OCI-LY3 (cell line): ENCODE measurements around the gene JARID2.

Source experiments
- H2AFZ ChIP-seq: fragments of 200-600, 300-600 bp; shearing (Covaris generic); 2 replicates; pipeline ENCODE4 v1.6.0; 2014; ENCODE audit warnings: antibody characterized with exemption, low read depth, low read length
- H3K27ac ChIP-seq: fragments of 200-600, 300-600 bp; sonication (generic); 2 replicates; pipeline ENCODE4 v1.5.1; 2014; ENCODE audit warnings: mild to moderate bottlenecking, low read length, moderate library complexity, mixed read lengths
- H3K27me3 ChIP-seq: fragments of 200-600, 300-600 bp; sonication (generic); 2 replicates; pipeline ENCODE4 v1.6.1; 2014; ENCODE audit warnings: low read depth, low read length, mixed read lengths
- H3K36me3 ChIP-seq: fragments of 200-600, 300-600 bp; sonication (generic); replicated peaks from 2 replicates; pipeline ENCODE3; 2014; ENCODE audit warnings: low read depth, low read length, mixed read lengths
- H3K4me1 ChIP-seq: fragments of 300-600, 200-600 bp; sonication (generic); 2 replicates; pipeline ENCODE4 v1.6.1; 2014; ENCODE audit warnings: low read length, mixed read lengths
- H3K4me2 ChIP-seq: fragments of 200-600, 300-600 bp; sonication (generic); 2 replicates; pipeline ENCODE4 v1.6.1; 2014; ENCODE audit warnings: low read length, mixed read lengths
- H3K4me3 ChIP-seq: fragments of 300-600, 200-600 bp; sonication (generic); 2 replicates; pipeline ENCODE4 v1.5.1; 2014; ENCODE audit warnings: antibody characterized with exemption, mild to moderate bottlenecking, low read length, moderate library complexity
- H3K79me2 ChIP-seq: fragments of 300-600, 200-600 bp; shearing (Covaris generic); 2 replicates; pipeline ENCODE4 v1.6.1; 2014; ENCODE audit warnings: mild to moderate bottlenecking, low read length, mixed read lengths
- H3K9ac ChIP-seq: fragments of 300-600, 200-600 bp; shearing (Covaris generic); 2 replicates; pipeline ENCODE4 v1.6.0; 2014; ENCODE audit warnings: mild to moderate bottlenecking, low read length, moderate library complexity
- H3K9me3 ChIP-seq: fragments of 200-600, 300-600 bp; shearing (Covaris generic); 2 replicates; pipeline ENCODE4 v1.6.1; 2014; ENCODE audit warnings: low read length, mixed read lengths; ENCODE audit not compliant: insufficient read depth
- H4K20me1 ChIP-seq: fragments of 200-600, 300-600 bp; sonication (generic); 2 replicates; pipeline ENCODE4 v1.6.1; 2016; ENCODE audit warnings: low read length, mixed read lengths; ENCODE audit not compliant: insufficient read depth
- CTCF ChIP-seq: fragments of 200-600, 300-600 bp; sonication (generic); IDR thresholded peaks from 2 replicates; pipeline ENCODE4 v1.5.1; 2014; ENCODE audit warnings: antibody characterized with exemption, low read length, low read depth
- EZH2phosphoT487 ChIP-seq: fragments of 200-600 bp; shearing (Covaris generic); IDR thresholded peaks from 2 replicates; pipeline ENCODE4 v1.6.1; 2018; ENCODE audit warnings: antibody characterized with exemption, mixed run types, low read depth

The JARID2 gene

GRCh38 chr6:15335385-15335784 is 89.5 kb downstream of the JARID2 start:
- peaks cover 92% of the 10 kb centered on the region for H3K79me2 ChIP-seq

GRCh38 chr6:15335916-15336315 is 90.0 kb downstream of the JARID2 start:
- no peak overlapping the region for H3K4me3 ChIP-seq
- H2AFZ ChIP-seq = no peak overlapping the region
- H3K27ac ChIP-seq = no peak overlapping the region
- H3K27me3 ChIP-seq = no peaks in the 10 kb centered on the region
- H3K9ac ChIP-seq = no peak overlapping the region
- H4K20me1 ChIP-seq = peaks cover 64% of the 10 kb centered on the region
- no peak overlapping the region for H3K4me2 ChIP-seq
- no peaks in the 10 kb centered on the region for H3K9me3 ChIP-seq
- no peaks in the 10 kb centered on the region for H3K36me3 ChIP-seq
- peaks cover 91% of the 10 kb centered on the region for H3K79me2 ChIP-seq
- H3K4me1 ChIP-seq = peaks cover 39% of the 10 kb centered on the region
- TF ChIP-seq EZH2phosphoT487 = no peak
- no peak for TF ChIP-seq CTCF

More at GRCh38 chr6:15335385-15335784, 89.5 kb downstream of the JARID2 start:
- Histone ChIP-seq H2AFZ (no peak overlapping the region), H3K27ac (no peak overlapping the region), H3K27me3 (no peaks in the 10 kb centered on the region), H3K9ac (no peak overlapping the region), H3K9me3 (no peaks in the 10 kb centered on the region), H3K4me3 (no peak overlapping the region), H3K4me2 (no peak overlapping the region), H3K36me3 (no peaks in the 10 kb centered on the region), H3K4me1 (peaks cover 39% of the 10 kb centered on the region), H4K20me1 (peaks cover 62% of the 10 kb centered on the region)
- TF ChIP-seq CTCF (no peak), EZH2phosphoT487 (no peak)

DNA sequence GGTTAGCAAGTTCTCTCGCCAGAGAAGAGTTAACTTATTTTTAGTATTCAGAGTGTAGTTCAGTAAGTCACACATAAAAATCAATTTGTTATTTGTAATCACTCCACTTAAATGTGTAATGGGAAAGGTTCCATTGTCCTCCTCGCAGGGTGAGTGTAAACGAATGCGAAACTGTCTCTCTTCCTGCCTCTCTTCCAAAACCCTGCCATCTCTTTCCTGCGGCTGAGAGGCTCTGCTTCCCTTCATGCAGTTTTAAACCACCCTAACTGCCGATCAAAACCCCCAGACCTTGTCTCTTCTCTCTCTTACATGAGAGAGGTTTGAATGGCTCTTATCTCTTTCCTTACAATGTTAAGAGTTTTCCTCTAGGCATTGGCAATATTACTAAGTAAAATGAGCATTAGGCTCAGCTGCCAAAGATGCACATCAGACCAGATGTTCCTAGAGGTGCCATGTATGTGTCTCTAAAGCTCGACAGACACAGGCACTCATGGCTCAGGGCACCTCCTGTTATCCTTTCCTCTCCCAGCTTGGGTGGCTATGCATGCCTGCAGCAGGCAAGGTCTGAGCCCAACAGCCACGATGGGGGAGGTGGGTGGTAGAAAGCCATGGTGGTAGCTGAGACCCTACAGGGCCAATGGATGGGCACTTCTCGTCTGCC is 91.2 kb downstream of the JARID2 start:
- Histone ChIP-seq H3K9ac (no peak overlapping the region), H3K4me1 (peaks cover 32% of the 10 kb centered on the region), H4K20me1 (peaks cover 68% of the 10 kb centered on the region), H3K27ac (no peak overlapping the region), H3K36me3 (no peaks in the 10 kb centered on the region), H2AFZ (no peak overlapping the region), H3K27me3 (no peaks in the 10 kb centered on the region), H3K4me2 (no peak overlapping the region), H3K9me3 (no peaks in the 10 kb centered on the region), H3K79me2 (peaks cover 91% of the 10 kb centered on the region), H3K4me3 (no peak overlapping the region)
- TF ChIP-seq CTCF (no peak), EZH2phosphoT487 (no peak)

GRCh38 chr6:15337582-15337981 is 91.7 kb downstream of the JARID2 start:
- H3K4me1 ChIP-seq = peaks cover 27% of the 10 kb centered on the region
- no peaks in the 10 kb centered on the region for H3K9me3 ChIP-seq
- H3K36me3 ChIP-seq = no peaks in the 10 kb centered on the region
- TF ChIP-seq EZH2phosphoT487 = no peak
- TF ChIP-seq CTCF = no peak
- no peak overlapping the region for H3K27ac ChIP-seq
- peaks cover 91% of the 10 kb centered on the region for H3K79me2 ChIP-seq
- H3K4me3 ChIP-seq = no peak overlapping the region
- no peak overlapping the region for H3K4me2 ChIP-seq
- H3K9ac ChIP-seq = no peak overlapping the region
- peaks cover 69% of the 10 kb centered on the region for H4K20me1 ChIP-seq
- no peaks in the 10 kb centered on the region for H3K27me3 ChIP-seq
- H2AFZ ChIP-seq = no peak overlapping the region
